ENCODE results near the gene CDK5RAP2. TPM values are rescaled to one million over a fixed set of nuclear protein-coding genes. Genes with fewer than 3 reads are reported as not detected.
"Not testable (repeated sequence)": the region's sequence is repeated elsewhere in the genome, so short reads cannot be mapped to it uniquely, and the experiment has no call there.

CDK5RAP2 gene
- polyA plus RNA-seq, 1 donor: 50.1 TPM

GRCh38 chr9:120592210-120592609 is 12.2 kb upstream of the CDK5RAP2 start:
- DNase-seq (ENCODE audit: low read depth): no peak

GRCh38 chr9:120587328-120587727 is 7.4 kb upstream of the CDK5RAP2 start:
- no peak for DNase-seq (ENCODE audit: low read depth)

- no peak for DNase-seq (ENCODE audit: low read depth)
Observed at GRCh38 chr9:120583958-120584369, 4.0 kb upstream of the CDK5RAP2 start.

GRCh38 chr9:120579139-120580050 is 572 bp downstream of the CDK5RAP2 start:
- DNase-seq (ENCODE audit: low read depth): no peak

GRCh38 chr9:120574473-120574872 is 5.5 kb downstream of the CDK5RAP2 start:
- DNase-seq (ENCODE audit: low read depth): no peak

- no peak for DNase-seq (ENCODE audit: low read depth)
Observed at GRCh38 chr9:120572472-120572871, 7.5 kb downstream of the CDK5RAP2 start.

GRCh38 chr9:120571443-120572257 is 8.3 kb downstream of the CDK5RAP2 start:
- no peak for DNase-seq (ENCODE audit: low read depth)

GRCh38 chr9:120570296-120570695 is 9.7 kb downstream of the CDK5RAP2 start:
- DNase-seq (ENCODE audit: low read depth): no peak

- DNase-seq (ENCODE audit: low read depth): no peak
Observed at GRCh38 chr9:120569556-120569955, 10.4 kb downstream of the CDK5RAP2 start.

- DNase-seq (ENCODE audit: low read depth): no peak
Observed at GRCh38 chr9:120568816-120569215, 11.2 kb downstream of the CDK5RAP2 start.

- no peak for DNase-seq (ENCODE audit: low read depth)
Observed at GRCh38 chr9:120567874-120568273, 12.1 kb downstream of the CDK5RAP2 start.

GRCh38 chr9:120567081-120567480 is 12.9 kb downstream of the CDK5RAP2 start:
- no peak for DNase-seq (ENCODE audit: low read depth)

GRCh38 chr9:120564589-120564988 is 15.4 kb downstream of the CDK5RAP2 start:
- no peak for DNase-seq (ENCODE audit: low read depth)

GRCh38 chr9:120562861-120563443 is 17.0 kb downstream of the CDK5RAP2 start:
- no peak for DNase-seq (ENCODE audit: low read depth)

- DNase-seq (ENCODE audit: low read depth): no peak
Observed at GRCh38 chr9:120561709-120562108, 18.3 kb downstream of the CDK5RAP2 start.

GRCh38 chr9:120559546-120559945 is 20.4 kb downstream of the CDK5RAP2 start:
- DNase-seq (ENCODE audit: low read depth): no peak

- DNase-seq (ENCODE audit: low read depth): no peak
Observed at GRCh38 chr9:120558454-120558853, 21.5 kb downstream of the CDK5RAP2 start.

- DNase-seq (ENCODE audit: low read depth): no peak
Observed at GRCh38 chr9:120557205-120557604, 22.8 kb downstream of the CDK5RAP2 start.

GRCh38 chr9:120556775-120557174 is 23.2 kb downstream of the CDK5RAP2 start:
- DNase-seq (ENCODE audit: low read depth): no peak

- no peak for DNase-seq (ENCODE audit: low read depth)
Observed at GRCh38 chr9:120555839-120556238, 24.1 kb downstream of the CDK5RAP2 start.

GRCh38 chr9:120552210-120552704 is 27.7 kb downstream of the CDK5RAP2 start:
- DNase-seq (ENCODE audit: low read depth): not testable (repeated sequence)
